Parathyroid adenoma (tissue), 2 donors: ENCODE measurements around the gene MTG2.

Experiments used
- H2AFZ ChIP-seq: fragments of 300-600 bp; sonication (generic); one replicate; pipeline ENCODE4 v1.7.0; 2017; ENCODE audit warnings: antibody characterized with exemption, mild to moderate bottlenecking
- H3K27ac ChIP-seq: fragments of 300-600 bp; sonication (generic); one replicate; pipeline ENCODE4 v1.7.0; 2017
- H3K27me3 ChIP-seq: fragments of 300-600 bp; sonication (generic); one replicate; pipeline ENCODE4 v1.7.0; 2017; ENCODE audit warnings: low read length; ENCODE audit not compliant: control insufficient read depth, insufficient read depth
- H3K36me3 ChIP-seq: fragments of 300-600 bp; sonication (generic); one replicate; pipeline ENCODE4 v1.7.0; 2017; ENCODE audit warnings: low read length; ENCODE audit not compliant: control insufficient read depth, insufficient read depth
- H3K4me1 ChIP-seq: fragments of 300-600 bp; sonication (generic); one replicate; pipeline ENCODE4 v1.7.0; 2017; ENCODE audit warnings: control low read depth
- H3K4me2 ChIP-seq: fragments of 300-600 bp; sonication (generic); one replicate; pipeline ENCODE4 v1.7.0; 2017; ENCODE audit warnings: low read length
- H3K4me3 ChIP-seq: fragments of 300-600 bp; sonication (generic); one replicate; pipeline ENCODE4 v1.7.0; 2017; ENCODE audit warnings: low read depth, low read length
- H3K79me2 ChIP-seq: fragments of 300-600 bp; sonication (generic); one replicate; pipeline ENCODE4 v1.7.0; 2017; ENCODE audit warnings: control low read depth
- H3K9ac ChIP-seq: fragments of 300-600 bp; sonication (generic); one replicate; pipeline ENCODE4 v1.7.0; 2017; ENCODE audit warnings: mild to moderate bottlenecking
- H3K9me3 ChIP-seq: fragments of 300-600 bp; sonication (generic); one replicate; pipeline ENCODE4 v1.7.0; 2017; ENCODE audit warnings: low read length; ENCODE audit not compliant: control insufficient read depth
- TF ChIP-seq, protein P1 (sequence below): fragments of 300-600 bp; sonication (generic); IDR thresholded peaks from one replicate; pipeline ENCODE4 v1.7.0; 2017; ENCODE audit warnings: antibody characterized with exemption, mild to moderate bottlenecking
- donor health status: primary hyperparathyroidism.

Gene MTG2

GRCh38 chr20:62248890-62249560 lies 66.2 kb downstream of the MTG2 start:
- Histone ChIP-seq H3K27ac (no peak overlapping the region), H3K27me3 (no peaks in the 10 kb centered on the region), H3K36me3 (no peaks in the 10 kb centered on the region), H3K9me3 (no peaks in the 10 kb centered on the region), H2AFZ (no peak overlapping the region), H3K4me3 (no peak overlapping the region), H3K79me2 (peaks cover 69% of the 10 kb centered on the region), H3K4me2 (no peak overlapping the region), H3K4me1 (peaks cover 22% of the 10 kb centered on the region), H3K9ac (no peak overlapping the region)
- TF ChIP-seq, protein P1, sequence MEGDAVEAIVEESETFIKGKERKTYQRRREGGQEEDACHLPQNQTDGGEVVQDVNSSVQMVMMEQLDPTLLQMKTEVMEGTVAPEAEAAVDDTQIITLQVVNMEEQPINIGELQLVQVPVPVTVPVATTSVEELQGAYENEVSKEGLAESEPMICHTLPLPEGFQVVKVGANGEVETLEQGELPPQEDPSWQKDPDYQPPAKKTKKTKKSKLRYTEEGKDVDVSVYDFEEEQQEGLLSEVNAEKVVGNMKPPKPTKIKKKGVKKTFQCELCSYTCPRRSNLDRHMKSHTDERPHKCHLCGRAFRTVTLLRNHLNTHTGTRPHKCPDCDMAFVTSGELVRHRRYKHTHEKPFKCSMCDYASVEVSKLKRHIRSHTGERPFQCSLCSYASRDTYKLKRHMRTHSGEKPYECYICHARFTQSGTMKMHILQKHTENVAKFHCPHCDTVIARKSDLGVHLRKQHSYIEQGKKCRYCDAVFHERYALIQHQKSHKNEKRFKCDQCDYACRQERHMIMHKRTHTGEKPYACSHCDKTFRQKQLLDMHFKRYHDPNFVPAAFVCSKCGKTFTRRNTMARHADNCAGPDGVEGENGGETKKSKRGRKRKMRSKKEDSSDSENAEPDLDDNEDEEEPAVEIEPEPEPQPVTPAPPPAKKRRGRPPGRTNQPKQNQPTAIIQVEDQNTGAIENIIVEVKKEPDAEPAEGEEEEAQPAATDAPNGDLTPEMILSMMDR: no peak

GRCh38 chr20:62252342-62252966 lies 69.6 kb downstream of the MTG2 start:
- H3K27ac ChIP-seq: no peak overlapping the region
- no peaks in the 10 kb centered on the region for H3K9me3 ChIP-seq
- no peak overlapping the region for H2AFZ ChIP-seq
- H3K4me1 ChIP-seq: no peaks in the 10 kb centered on the region
- no peak overlapping the region for H3K4me3 ChIP-seq
- no peaks in the 10 kb centered on the region for H3K36me3 ChIP-seq
- H3K27me3 ChIP-seq: no peaks in the 10 kb centered on the region
- TF ChIP-seq, protein P1: no peak
- no peak overlapping the region for H3K4me2 ChIP-seq
- H3K9ac ChIP-seq: no peak overlapping the region
- peaks cover 65% of the 10 kb centered on the region for H3K79me2 ChIP-seq
